Left lung (tissue), 10 donors: ENCODE results near the gene MYBPH. TPM values are rescaled to one million over a fixed set of nuclear protein-coding genes. Genes with fewer than 3 reads are reported as not detected.

ENCODE experiments used
- ATAC-seq: fragments of 200-7000 bp; cut with Tn5 transposase; one replicate; pipeline ENCODE4 v1.9.1; 2020; ENCODE audit warnings: moderate library complexity
- DNase-seq, 4 donors: peaks; one replicate each; pipeline ENCODE4 v3.0.0-alpha.2; 2013 to 2020
- H3K27ac ChIP-seq, 2 donors: fragments of 200-600 bp; sonication (generic) in 1 of 2; one replicate each; pipeline versions ENCODE4 v1.5.0 to v1.8.0; 2020 to 2021
- H3K27me3 ChIP-seq, 2 donors: fragments of 200-600 bp; sonication (generic) in 1 of 2; one replicate each; pipeline versions ENCODE4 v1.5.0 to v1.8.0; 2020 to 2021
- H3K36me3 ChIP-seq, 2 donors: fragments of 200-600 bp; sonication (generic) in 1 of 2; one replicate each; pipeline versions ENCODE4 v1.5.0 to v1.8.0; 2020 to 2021
- H3K4me1 ChIP-seq, 2 donors: fragments of 200-600 bp; one replicate each; pipeline ENCODE4 v1.8.0; 2021
- H3K4me3 ChIP-seq, 2 donors: fragments of 200-600 bp; sonication (generic) in 1 of 2; one replicate each; pipeline versions ENCODE4 v1.5.0 to v1.8.0; 2020 to 2021; ENCODE audit warnings: mild to moderate bottlenecking in 1 of 2
- H3K9me3 ChIP-seq, 2 donors: fragments of 200-600 bp; sonication (generic) in 1 of 2; one replicate each; pipeline versions ENCODE4 v1.5.0 to v1.8.0; 2020 to 2021
- intact Hi-C, 2 donors: fragments of 100-400 bp; cut with DNase I; formaldehyde crosslinking; loops; one replicate each; pipeline versions ENCODE4 v1.11.2 to v1.14.2; 2022
- polyA plus RNA-seq, 6 donors: library from polyadenylated mRNA; unstranded; fragments of 120-200 nt; gene quantifications; one replicate each; pipeline ENCODE4 v1.2.1, GENCODE V29; 2013; ENCODE audit not compliant: insufficient read length in 6 of 6
- total RNA-seq, 2 donors: library from RNA; stranded (reverse); fragmentation: NEBNext Ultra II Directional; extraction: Animal tissue kit (Norgen Biotek cat#: 25700); gene quantifications; one replicate each; pipeline ENCODE4 v1.2.1, GENCODE V29; 2021
- TF ChIP-seq, protein P1 (sequence below), 2 donors: fragments of 200-600 bp; sonication (generic) in 1 of 2; IDR thresholded peaks; one replicate each; pipeline versions ENCODE4 v1.5.0 to v1.8.0; 2021; ENCODE audit warnings: antibody characterized with exemption in 2 of 2
- donor health status: DM: no; HTN: yes; CAD: no.
- donor health status: DM: no; HTN: no; CAD: no.

Gene MYBPH
- total and polyA plus RNA-seq, 8 donors, result 0.07 to 1.3 (median 0.34) TPM; not detected in 4

DNA sequence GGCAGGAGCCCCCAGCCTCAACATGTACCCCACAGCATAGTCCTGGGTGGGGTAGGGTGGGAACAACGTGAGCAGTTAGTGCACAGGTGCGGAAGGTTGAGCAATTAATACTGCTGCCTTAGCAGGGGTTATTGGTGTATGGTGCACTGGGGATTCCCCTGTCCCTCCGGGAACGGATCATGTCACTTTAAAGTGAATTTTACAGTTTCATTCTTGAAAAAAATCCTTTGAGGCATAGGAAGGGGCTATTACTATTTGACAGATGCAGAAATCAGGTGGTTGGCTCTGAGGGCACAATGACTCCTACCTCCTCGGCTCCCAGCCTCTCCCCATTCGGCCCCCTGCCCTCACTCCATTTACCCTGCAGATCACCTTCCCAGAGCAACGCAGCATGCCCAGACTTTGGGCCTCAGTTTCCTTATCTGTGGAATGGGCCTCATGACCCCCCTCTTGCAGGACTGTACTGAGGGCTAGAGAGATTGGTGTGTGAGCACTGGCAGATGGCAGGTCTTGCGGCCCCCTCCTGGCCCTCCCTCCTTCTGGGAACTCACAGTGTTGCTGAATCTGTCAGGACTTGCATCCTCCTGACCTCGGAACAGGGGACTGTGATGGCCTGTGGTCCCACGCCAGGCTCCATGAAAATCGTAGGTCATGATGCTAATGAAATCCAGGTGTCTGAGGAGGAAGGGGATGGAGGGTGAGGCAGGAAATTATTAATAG is 5.1 kb upstream of the MYBPH start:
- H3K36me3 ChIP-seq, result peaks cover 0 to 24% of the 10 kb centered on the region in 2 donors
- no peak overlapping the region for H3K27ac ChIP-seq
- H3K9me3 ChIP-seq, result no peaks in the 10 kb centered on the region
- intact Hi-C loops, result no loop called here
- H3K4me1 ChIP-seq, result peaks cover 5 to 27% of the 10 kb centered on the region in 2 donors
- DNase-seq, result no peak
- H3K4me3 ChIP-seq, result no peak overlapping the region
- no peak for ATAC-seq
- TF ChIP-seq, protein P1, sequence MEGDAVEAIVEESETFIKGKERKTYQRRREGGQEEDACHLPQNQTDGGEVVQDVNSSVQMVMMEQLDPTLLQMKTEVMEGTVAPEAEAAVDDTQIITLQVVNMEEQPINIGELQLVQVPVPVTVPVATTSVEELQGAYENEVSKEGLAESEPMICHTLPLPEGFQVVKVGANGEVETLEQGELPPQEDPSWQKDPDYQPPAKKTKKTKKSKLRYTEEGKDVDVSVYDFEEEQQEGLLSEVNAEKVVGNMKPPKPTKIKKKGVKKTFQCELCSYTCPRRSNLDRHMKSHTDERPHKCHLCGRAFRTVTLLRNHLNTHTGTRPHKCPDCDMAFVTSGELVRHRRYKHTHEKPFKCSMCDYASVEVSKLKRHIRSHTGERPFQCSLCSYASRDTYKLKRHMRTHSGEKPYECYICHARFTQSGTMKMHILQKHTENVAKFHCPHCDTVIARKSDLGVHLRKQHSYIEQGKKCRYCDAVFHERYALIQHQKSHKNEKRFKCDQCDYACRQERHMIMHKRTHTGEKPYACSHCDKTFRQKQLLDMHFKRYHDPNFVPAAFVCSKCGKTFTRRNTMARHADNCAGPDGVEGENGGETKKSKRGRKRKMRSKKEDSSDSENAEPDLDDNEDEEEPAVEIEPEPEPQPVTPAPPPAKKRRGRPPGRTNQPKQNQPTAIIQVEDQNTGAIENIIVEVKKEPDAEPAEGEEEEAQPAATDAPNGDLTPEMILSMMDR (IDR thresholded peaks at IDR 0.05), result no peak
- H3K27me3 ChIP-seq, result no peaks in the 10 kb centered on the region

DNA sequence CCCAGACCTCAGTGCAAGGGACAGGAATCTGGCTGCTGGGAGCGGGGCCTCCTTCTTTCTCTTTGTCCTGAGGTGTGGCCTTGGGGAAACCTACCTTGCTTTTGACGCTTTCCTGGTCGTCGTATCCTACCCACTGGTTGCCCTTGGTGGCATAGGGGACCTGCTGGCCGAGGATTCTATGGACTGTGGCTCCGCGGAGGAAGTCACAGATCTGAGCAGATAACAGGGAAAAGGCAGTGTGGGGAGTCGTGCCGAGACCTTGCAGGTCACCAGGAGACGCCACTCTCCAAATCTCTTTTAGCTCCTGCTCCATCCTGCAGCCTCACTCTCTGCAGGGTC is 4.0 kb upstream of the MYBPH start:
- ATAC-seq (no peak), DNase-seq (no peak)
- no peak overlapping the region for H3K4me3 ChIP-seq
- H3K4me1 ChIP-seq, result peaks cover 8 to 29% of the 10 kb centered on the region in 2 donors
- TF ChIP-seq, protein P1 (IDR thresholded peaks at IDR 0.05), result no peak
- intact Hi-C loops, result no loop called here
- H3K27me3 ChIP-seq, result no peaks in the 10 kb centered on the region
- no peak overlapping the region for H3K27ac ChIP-seq
- no peaks in the 10 kb centered on the region for H3K9me3 ChIP-seq
- peaks cover 0 to 24% of the 10 kb centered on the region in 2 donors for H3K36me3 ChIP-seq

DNA sequence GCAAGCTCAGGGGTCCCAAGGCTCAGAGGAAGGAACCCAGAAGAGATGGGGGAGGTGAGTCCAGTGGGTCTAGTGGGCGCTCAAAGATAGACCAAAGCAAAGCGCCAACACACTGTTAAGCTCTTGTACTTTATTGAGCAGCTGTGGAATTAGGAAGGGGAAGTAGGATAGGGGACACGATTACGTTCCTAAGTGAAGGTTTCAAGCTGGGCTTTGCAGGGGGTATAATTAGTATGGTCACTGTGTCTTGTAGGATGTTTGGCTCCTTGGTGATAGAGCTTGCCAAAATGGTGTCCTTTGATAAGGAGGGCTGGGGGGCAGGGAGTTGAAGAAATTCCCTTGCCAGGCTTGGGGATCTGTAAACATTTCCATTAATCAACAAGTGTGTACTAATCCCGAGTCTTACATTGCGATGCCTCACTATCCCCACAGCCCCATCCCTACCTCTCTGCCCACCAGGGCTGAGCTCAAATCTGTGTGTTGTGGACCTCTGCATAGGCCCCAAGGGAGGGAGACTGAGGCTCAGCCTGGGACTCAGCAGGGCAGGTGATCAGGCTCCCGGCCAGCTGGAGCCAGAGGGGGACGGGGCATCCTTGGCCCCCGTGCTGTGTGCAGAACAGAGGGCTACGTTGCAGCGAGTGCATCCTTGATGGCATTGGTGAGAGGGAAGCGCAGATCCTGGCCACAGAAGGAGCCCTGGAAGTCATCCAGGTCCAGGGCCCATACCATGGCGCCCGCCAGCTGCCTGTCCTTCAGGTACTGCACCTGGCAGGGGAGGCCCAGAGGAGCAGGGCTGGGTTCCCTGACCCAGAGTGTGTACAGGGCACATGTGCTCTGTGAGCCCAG is 3.4 kb upstream of the MYBPH start:
- peaks cover 8 to 29% of the 10 kb centered on the region in 2 donors for H3K4me1 ChIP-seq
- DNase-seq (no peak), ATAC-seq (no peak)
- no peaks in the 10 kb centered on the region for H3K27me3 ChIP-seq
- TF ChIP-seq, protein P1 (IDR thresholded peaks at IDR 0.05), result no peak
- H3K27ac ChIP-seq, result no peak overlapping the region
- H3K4me3 ChIP-seq, result no peak overlapping the region
- peaks cover 0 to 24% of the 10 kb centered on the region in 2 donors for H3K36me3 ChIP-seq
- intact Hi-C loops, result no loop called here
- no peaks in the 10 kb centered on the region for H3K9me3 ChIP-seq

DNA sequence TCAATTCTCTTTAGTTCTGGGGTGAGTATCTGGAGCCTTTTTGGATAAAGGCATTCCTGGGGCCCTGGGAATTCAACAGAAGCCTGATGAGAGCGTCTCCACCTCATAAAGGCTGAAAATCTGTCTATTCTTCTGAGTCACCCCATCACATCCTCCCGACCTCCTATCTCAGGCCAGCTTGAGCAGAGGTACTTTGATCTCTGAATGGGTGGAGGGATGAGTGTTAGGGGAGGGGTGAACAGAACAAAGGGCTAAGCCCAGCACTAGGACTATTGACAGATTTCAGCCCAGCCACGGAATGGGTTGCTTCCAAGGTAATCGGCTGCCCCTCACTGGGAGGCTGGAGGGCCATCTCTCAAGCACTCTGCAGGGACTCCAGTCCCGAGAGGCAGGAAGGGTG is 2.5 kb upstream of the MYBPH start:
- Histone ChIP-seq H3K36me3 (peaks cover 0 to 24% of the 10 kb centered on the region in 2 donors), H3K4me1 (peaks cover 8 to 29% of the 10 kb centered on the region in 2 donors), H3K4me3 (no peak overlapping the region), H3K27ac (no peak overlapping the region), H3K27me3 (no peaks in the 10 kb centered on the region), H3K9me3 (no peaks in the 10 kb centered on the region)
- TF ChIP-seq, protein P1 (IDR thresholded peaks at IDR 0.05), result no peak
- ATAC-seq, result no peak
- intact Hi-C loops, result no loop called here
- no peak for DNase-seq

DNA sequence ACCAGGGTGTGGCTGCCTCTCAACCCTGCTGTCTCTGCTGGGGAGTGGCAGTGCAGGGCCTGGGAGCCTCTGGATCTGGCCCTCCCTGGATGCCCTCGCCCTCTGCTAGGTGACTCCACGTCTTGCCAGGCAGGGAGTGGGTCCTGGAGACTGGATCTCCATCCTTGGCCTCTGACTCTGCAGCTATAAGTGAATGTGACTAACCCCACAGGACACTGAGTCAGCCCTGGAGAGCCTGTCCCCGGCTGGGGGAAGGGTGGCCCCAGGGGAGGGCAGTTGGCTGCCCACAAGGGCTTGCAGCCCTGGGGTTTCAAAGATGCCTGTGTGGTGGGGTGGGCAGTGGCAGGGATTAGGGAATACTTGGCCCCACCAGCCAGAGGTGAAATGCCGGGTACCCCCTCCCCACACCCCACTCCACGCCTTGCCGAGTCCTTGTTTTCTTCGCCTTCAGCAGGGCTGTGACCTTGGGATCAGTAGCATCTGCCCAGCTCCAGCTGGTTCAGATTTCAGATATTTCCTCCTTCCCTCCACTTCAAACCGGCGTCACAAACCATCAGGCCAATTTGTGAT is 1.9 kb upstream of the MYBPH start:
- Histone ChIP-seq H3K27me3 (no peaks in the 10 kb centered on the region), H3K9me3 (no peaks in the 10 kb centered on the region), H3K36me3 (peaks cover 0 to 24% of the 10 kb centered on the region in 2 donors), H3K4me1 (peaks cover 8 to 33% of the 10 kb centered on the region in 2 donors), H3K4me3 (no peak overlapping the region), H3K27ac (no peak overlapping the region)
- TF ChIP-seq, protein P1 (IDR thresholded peaks at IDR 0.05), result no peak
- intact Hi-C loops, result no loop called here
- DNase-seq (no peak), ATAC-seq (peak; percentile 56)
